BLaER1 treated with 17β-estradiol and CSF1 and Interleukin-3, amounts not matched to agents 10 nM and 100 nM (cell line): ENCODE results near the gene HOOK1.

Source experiments
- H3K27ac ChIP-seq, 11 experiments: shearing (Covaris generic); formaldehyde crosslinking; 2 replicates each; pipeline ENCODE4 v1.8.1; 2022
- H3K27me3 ChIP-seq, 11 experiments: shearing (Covaris generic); formaldehyde crosslinking; 2 replicates each; pipeline ENCODE4 v1.8.1; 2022
- H3K36me3 ChIP-seq, 11 experiments: shearing (Covaris generic); formaldehyde crosslinking; 2 replicates each; pipeline ENCODE4 v1.8.1; 2022
- H3K4me1 ChIP-seq, 10 experiments: shearing (Covaris generic); formaldehyde crosslinking; 2 replicates each; pipeline ENCODE4 v1.8.1; 2022
- H3K4me2 ChIP-seq, 11 experiments: shearing (Covaris generic); formaldehyde crosslinking; 2 replicates each; pipeline ENCODE4 v1.8.1; 2022
- H3K4me3 ChIP-seq, 10 experiments: shearing (Covaris generic); formaldehyde crosslinking; 2 replicates each; pipeline ENCODE4 v1.8.1; 2022
- H3K9ac ChIP-seq, 11 experiments: shearing (Covaris generic); formaldehyde crosslinking; 2 replicates each; pipeline ENCODE4 v1.8.1; 2022
- H3K9me3 ChIP-seq, 11 experiments: shearing (Covaris generic); formaldehyde crosslinking; replicated peaks in 1 of 11; 2 replicates each; pipeline ENCODE4 v1.8.1; 2022
- H4K20me1 ChIP-seq, 11 experiments: shearing (Covaris generic); formaldehyde crosslinking; 2 replicates each; pipeline ENCODE4 v1.8.1; 2022
- Cebpa-rat ChIP-seq, 11 experiments: shearing (Covaris generic); IDR thresholded peaks; 2 replicates each; pipeline ENCODE4 v1.8.1; 2022

The HOOK1 gene

GRCh38 chr1:59776960-59777852, 37.5 kb upstream of the HOOK1 start:
- no peaks in the 10 kb centered on the region for H3K36me3 ChIP-seq
- H3K9me3 ChIP-seq, result no peaks in the 10 kb centered on the region
- no peak overlapping the region for H3K9ac ChIP-seq
- no peaks in the 10 kb centered on the region for H3K27me3 ChIP-seq
- TF ChIP-seq Cebpa-rat (IDR thresholded peaks at IDR 0.05), result no peak
- no peak overlapping the region for H3K4me2 ChIP-seq
- no peaks in the 10 kb centered on the region for H4K20me1 ChIP-seq
- H3K4me1 ChIP-seq, result peaks cover 0 to 12% (median 0%) of the 10 kb centered on the region in 10 experiments; a peak in 3 of 20 replicates
- H3K27ac ChIP-seq, result no peak overlapping the region
- no peak overlapping the region for H3K4me3 ChIP-seq

GRCh38 chr1:59779949-59780348, 34.8 kb upstream of the HOOK1 start:
- H3K9me3 ChIP-seq, result peaks cover 0 to 1% (median 0%) of the 10 kb centered on the region in 11 experiments; a peak in 5 of 22 replicates
- H3K4me2 ChIP-seq, result no peak overlapping the region
- H3K27ac ChIP-seq, result no peak overlapping the region
- no peaks in the 10 kb centered on the region for H3K27me3 ChIP-seq
- H4K20me1 ChIP-seq, result no peaks in the 10 kb centered on the region
- no peak overlapping the region for H3K4me3 ChIP-seq
- H3K36me3 ChIP-seq, result no peaks in the 10 kb centered on the region
- no peak for TF ChIP-seq Cebpa-rat (IDR thresholded peaks at IDR 0.05)
- H3K9ac ChIP-seq, result no peak overlapping the region
- H3K4me1 ChIP-seq, result peaks cover 0 to 12% (median 0%) of the 10 kb centered on the region in 10 experiments; a peak in 3 of 20 replicates

GRCh38 chr1:59788825-59789224, 25.9 kb upstream of the HOOK1 start:
- Histone ChIP-seq H3K4me3 (no peak overlapping the region), H3K36me3 (peaks cover 0 to 7% (median 0%) of the 10 kb centered on the region in 11 experiments; a peak in 3 of 22 replicates), H4K20me1 (no peaks in the 10 kb centered on the region), H3K27ac (no peak overlapping the region), H3K4me1 (no peaks in the 10 kb centered on the region; a peak in 1 of 20 replicates), H3K27me3 (no peaks in the 10 kb centered on the region), H3K4me2 (no peak overlapping the region), H3K9me3 (peaks cover 36 to 57% (median 44%) of the 10 kb centered on the region in 11 experiments), H3K9ac (no peak overlapping the region)
- TF ChIP-seq Cebpa-rat (IDR thresholded peaks at IDR 0.05), result no peak

GRCh38 chr1:59798600-59798999, 16.1 kb upstream of the HOOK1 start:
- TF ChIP-seq Cebpa-rat (IDR thresholded peaks at IDR 0.05), result no peak

GRCh38 chr1:59803458-59804038, 11.2 kb upstream of the HOOK1 start:
- H3K4me3 ChIP-seq, result no peak overlapping the region
- H3K36me3 ChIP-seq, result no peaks in the 10 kb centered on the region
- no peaks in the 10 kb centered on the region for H3K4me1 ChIP-seq
- H3K27ac ChIP-seq, result no peak overlapping the region
- no peaks in the 10 kb centered on the region for H3K27me3 ChIP-seq
- H3K4me2 ChIP-seq, result no peak overlapping the region
- no peak overlapping the region for H3K9ac ChIP-seq
- peaks cover 0 to 5% (median 0%) of the 10 kb centered on the region in 11 experiments; a peak in 1 of 22 replicates for H3K9me3 ChIP-seq
- TF ChIP-seq Cebpa-rat (IDR thresholded peaks at IDR 0.05), result no peak
- no peaks in the 10 kb centered on the region for H4K20me1 ChIP-seq

More at GRCh38 chr1:59798600-59798999, 16.1 kb upstream of the HOOK1 start:
- Histone ChIP-seq H3K4me3 (no peak overlapping the region), H3K9ac (no peak overlapping the region), H3K27ac (no peak overlapping the region), H3K9me3 (peaks cover 0 to 5% (median 0%) of the 10 kb centered on the region in 11 experiments; a peak in 1 of 22 replicates), H3K27me3 (no peaks in the 10 kb centered on the region), H3K36me3 (no peaks in the 10 kb centered on the region), H4K20me1 (no peaks in the 10 kb centered on the region), H3K4me1 (no peaks in the 10 kb centered on the region), H3K4me2 (no peak overlapping the region)

- H3K4me2 ChIP-seq, result no peak overlapping the region
- TF ChIP-seq Cebpa-rat (IDR thresholded peaks at IDR 0.05), result no peak
- no peaks in the 10 kb centered on the region for H3K36me3 ChIP-seq
- no peak overlapping the region for H3K27ac ChIP-seq
- H3K4me1 ChIP-seq, result no peaks in the 10 kb centered on the region
- H3K9ac ChIP-seq, result no peak overlapping the region
- H3K4me3 ChIP-seq, result no peak overlapping the region
- H4K20me1 ChIP-seq, result no peaks in the 10 kb centered on the region
- no peaks in the 10 kb centered on the region for H3K27me3 ChIP-seq
- H3K9me3 ChIP-seq, result peaks cover 0 to 5% (median 0%) of the 10 kb centered on the region in 11 experiments; a peak in 1 of 22 replicates
Measured at GRCh38 chr1:59804301-59804700, 10.4 kb upstream of the HOOK1 start.

- H3K27ac ChIP-seq, result no peak overlapping the region
- no peak for TF ChIP-seq Cebpa-rat (IDR thresholded peaks at IDR 0.05)
- H3K9ac ChIP-seq, result no peak overlapping the region
- H3K27me3 ChIP-seq, result no peaks in the 10 kb centered on the region
- H3K4me2 ChIP-seq, result no peak overlapping the region
- no peaks in the 10 kb centered on the region for H3K4me1 ChIP-seq
- H3K9me3 ChIP-seq, result peaks cover 0 to 5% (median 0%) of the 10 kb centered on the region in 11 experiments; a peak in 1 of 22 replicates
- H3K4me3 ChIP-seq, result no peak overlapping the region
- no peaks in the 10 kb centered on the region for H4K20me1 ChIP-seq
- no peaks in the 10 kb centered on the region for H3K36me3 ChIP-seq
Measured at GRCh38 chr1:59805554-59805953, 9.2 kb upstream of the HOOK1 start.

GRCh38 chr1:59814180-59814900, 409 bp upstream of the HOOK1 start:
- Histone ChIP-seq H3K9me3 (peaks cover 0 to 16% (median 7%) of the 10 kb centered on the region in 11 experiments; a peak in 15 of 22 replicates), H3K4me3 (no peak overlapping the region), H3K9ac (no peak overlapping the region), H3K4me1 (peaks cover 0 to under 1% (median 0%) of the 10 kb centered on the region in 10 experiments; a peak in 2 of 20 replicates), H3K36me3 (no peaks in the 10 kb centered on the region), H3K4me2 (no peak overlapping the region), H4K20me1 (no peaks in the 10 kb centered on the region), H3K27ac (no peak overlapping the region), H3K27me3 (no peaks in the 10 kb centered on the region)
- no peak for TF ChIP-seq Cebpa-rat (IDR thresholded peaks at IDR 0.05)

GRCh38 chr1:59815892-59816291, 1.1 kb downstream of the HOOK1 start:
- no peak overlapping the region for H3K4me3 ChIP-seq
- H3K27ac ChIP-seq, result no peak overlapping the region
- peaks cover 0 to 11% (median 0%) of the 10 kb centered on the region in 10 experiments; a peak in 3 of 20 replicates for H3K4me1 ChIP-seq
- no peak overlapping the region for H3K4me2 ChIP-seq
- no peaks in the 10 kb centered on the region for H3K36me3 ChIP-seq
- peaks cover 0 to 16% (median 7%) of the 10 kb centered on the region in 11 experiments; a peak in 15 of 22 replicates for H3K9me3 ChIP-seq
- TF ChIP-seq Cebpa-rat (IDR thresholded peaks at IDR 0.05), result no peak
- no peaks in the 10 kb centered on the region for H3K27me3 ChIP-seq
- H4K20me1 ChIP-seq, result no peaks in the 10 kb centered on the region
- no peak overlapping the region for H3K9ac ChIP-seq
